Stimulated activated CD4-positive, alpha-beta T cell treated with anti-CD3 and anti-CD28 coated beads, Interleukin-2, amount 100 ng/mL, for 48 hours (primary cell): ENCODE results near the gene OR6C2.
"Not testable (repeated sequence)": the region's sequence is repeated elsewhere in the genome, so short reads cannot be mapped to it uniquely, and the experiment has no call there.

Source experiments
- DNase-seq, 2 donors: peaks; one replicate each; pipeline ENCODE4 v3.0.0-alpha.2; 2020

The OR6C2 gene

DNA sequence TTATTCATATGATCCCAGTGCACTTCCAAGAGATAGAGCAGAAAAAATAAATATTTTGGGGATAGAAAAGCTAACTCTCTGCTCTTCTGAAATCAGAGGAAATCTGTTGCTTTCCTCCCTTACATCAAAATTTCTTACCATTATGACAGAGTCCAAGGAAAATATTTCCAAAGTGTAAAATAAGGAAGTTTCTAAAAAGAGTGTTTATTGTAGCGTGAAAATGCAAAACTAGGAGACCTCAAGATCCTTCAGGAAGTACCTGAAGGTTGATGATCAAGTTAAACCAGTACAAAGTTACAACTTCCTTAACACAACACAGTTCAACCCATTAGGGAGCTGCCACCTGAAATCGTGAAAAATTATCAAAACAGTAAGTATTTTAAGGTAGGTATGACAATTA is at the start of gene OR6C2:
Gene OR6C2, plus strand, starts transcription at position 301 of the 400 bp plus-strand sequence. CDS start 8,138 bp downstream, outside the sequence.
- DNase-seq, result no peak

DNA sequence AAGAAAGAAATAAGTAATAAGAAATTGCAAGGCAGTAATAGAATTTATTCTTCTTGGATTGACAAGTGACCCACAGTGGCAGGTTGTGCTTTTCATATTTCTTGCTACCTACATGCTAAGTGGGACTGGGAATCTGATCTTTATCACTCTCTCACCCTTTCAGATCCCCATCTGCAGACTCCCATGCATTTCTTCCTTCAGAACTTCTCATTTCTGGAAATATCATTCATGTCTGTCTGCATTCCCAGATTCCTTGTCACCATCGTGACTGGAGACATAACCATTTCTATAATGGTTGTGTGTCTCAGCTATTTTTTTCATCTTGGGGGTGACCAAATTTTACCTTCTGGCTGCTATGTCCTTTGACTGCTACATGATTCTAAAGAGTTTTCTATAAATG is 47.5 kb upstream of the OR6C2 start:
- no peak for DNase-seq

DNA sequence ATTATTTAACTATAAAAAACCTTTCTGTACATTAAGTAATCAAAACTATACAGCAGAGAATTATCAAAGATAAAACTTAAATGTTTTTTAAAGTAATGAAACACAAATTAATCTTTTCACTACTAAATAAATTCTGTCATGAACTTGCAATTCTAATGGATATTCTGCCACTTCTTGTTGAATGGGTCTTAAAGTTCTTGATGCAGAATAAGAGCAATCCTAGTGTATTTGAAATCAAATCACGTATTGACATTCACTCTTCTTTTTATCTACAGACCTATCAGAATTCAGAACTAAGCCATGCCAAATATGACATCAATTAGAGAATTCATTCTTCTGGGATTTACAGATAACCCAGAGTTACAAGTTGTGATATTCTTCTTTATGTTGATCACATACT is 43.6 kb upstream of the OR6C2 start, which contains the start of gene OR6C65:
Gene OR6C65, plus strand, starts transcription at position 301 of the 400 bp plus-strand sequence. Its CDS starts 0 bp downstream, at position 301.
- no peak for DNase-seq

DNA sequence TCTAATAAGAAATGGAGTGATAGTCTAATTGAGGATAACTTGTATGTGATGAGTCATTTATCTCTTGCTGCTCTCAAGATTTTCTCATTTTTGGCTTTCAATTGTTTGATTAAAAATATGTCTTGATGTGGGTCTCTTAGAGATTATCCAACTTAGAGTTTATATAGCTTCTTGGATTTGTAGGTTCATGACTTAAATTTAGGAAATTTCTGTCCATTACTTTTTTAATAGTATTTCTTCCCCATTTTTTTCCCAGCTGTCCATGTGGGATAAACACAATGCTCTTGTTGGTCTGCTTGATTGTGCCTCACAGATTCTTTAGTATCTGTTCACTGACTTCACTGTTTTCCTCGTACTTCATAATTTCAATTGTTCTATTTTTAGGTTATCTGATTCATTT is 36.0 kb upstream of the OR6C2 start:
- no peak for DNase-seq

DNA sequence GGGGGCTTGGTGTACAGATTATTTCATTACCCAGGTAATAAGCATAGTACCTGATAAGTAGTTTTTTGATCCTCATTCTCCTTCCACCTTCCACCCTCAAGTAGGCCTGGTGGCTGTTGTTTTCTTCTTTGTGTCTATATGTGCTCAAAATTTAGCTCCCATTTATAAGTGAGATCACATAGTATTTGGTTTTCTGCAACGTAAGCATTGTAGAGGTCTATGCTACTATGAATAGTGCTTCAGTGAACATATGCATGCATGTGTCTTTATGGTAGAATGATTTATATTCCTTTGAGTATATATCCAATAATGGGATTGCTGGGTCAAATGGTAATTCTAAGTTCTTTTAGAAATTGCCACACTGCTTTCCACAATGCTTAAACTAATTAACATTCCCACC is 34.7 kb upstream of the OR6C2 start:
- not testable (repeated sequence) for DNase-seq

DNA sequence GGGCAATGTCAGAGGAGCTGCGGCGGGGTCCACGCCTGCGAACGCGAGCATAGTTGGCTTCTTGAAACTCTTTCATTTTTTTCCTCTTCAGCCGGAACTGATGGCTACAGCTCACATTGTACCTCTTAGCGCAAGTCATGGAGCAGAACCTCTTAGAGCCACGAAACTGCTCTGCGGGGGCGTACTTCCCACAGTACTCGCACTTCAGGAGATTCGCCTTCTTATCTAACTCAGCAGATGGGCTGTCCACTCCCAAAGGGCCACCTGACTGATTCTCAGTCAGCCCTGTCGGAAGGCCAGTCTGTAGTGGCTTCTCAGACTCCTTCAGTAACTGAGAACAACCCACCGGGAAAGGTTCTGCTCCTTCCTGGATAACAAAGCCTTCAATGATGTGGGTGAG is 31.7 kb upstream of the OR6C2 start:
- not testable (repeated sequence) for DNase-seq

DNA sequence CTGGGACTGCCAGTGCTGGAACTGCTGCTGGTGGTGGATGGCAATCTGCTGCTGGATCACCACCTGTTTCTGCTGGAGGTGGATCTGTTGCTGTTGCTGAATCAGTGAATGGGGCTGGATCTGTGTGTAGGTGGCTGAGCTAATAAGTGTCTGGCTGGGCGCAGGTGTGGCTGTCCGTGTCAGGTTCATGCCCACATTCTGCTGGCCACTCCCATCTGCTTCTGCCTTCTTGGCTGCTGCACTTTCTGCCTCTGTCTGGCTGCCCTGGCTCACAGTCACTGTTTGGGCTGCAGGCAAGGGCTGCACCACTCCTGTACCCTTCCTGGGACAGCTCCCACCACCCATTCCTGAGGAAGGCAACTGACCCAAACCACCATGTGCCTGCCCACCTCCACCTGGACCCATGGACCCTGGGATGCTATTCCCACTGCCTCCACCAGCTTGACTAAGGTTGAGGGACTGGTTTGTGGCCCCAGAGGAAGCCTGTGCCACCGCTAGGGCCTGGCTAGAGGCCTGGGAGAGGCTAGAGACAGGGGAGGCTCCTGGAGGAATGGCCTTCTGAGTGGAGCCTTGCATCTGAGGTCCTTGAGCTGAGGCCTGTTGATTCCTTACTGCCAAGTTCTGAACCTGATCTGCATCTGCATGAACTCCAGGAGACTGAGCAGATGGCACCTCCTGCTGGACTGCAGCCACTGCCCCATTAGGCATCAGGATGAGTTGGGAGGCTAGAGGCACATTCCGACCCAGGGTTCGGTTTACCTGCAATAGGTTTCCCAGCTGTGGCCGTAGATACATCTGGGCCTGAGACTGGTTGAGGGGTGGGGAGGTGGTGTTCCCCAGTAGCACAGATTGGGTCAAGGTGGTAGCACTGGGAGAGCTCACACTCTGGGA is 30.1 kb upstream of the OR6C2 start:
- DNase-seq, result not testable (repeated sequence)

DNA sequence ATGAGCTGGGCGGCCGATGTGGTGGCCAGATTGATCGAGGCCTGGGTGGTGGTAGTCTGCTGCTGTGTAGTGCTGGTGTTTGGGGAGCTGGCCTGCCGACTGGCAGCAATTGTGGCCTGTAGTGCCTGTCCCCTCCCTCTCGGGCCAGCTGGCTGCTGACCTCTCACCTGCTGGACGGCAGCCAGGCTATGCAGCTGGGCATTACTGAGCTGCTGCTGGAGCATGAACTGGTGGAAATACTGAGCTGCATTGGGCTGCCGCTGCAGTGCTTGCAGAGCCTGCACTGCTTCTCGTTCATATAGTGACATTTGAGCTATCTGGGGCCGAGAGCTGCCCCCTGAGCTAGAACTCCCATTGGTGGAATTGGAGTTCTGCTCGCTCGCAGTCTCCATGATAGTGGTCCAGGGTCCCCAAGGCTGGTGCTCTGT is 29.5 kb upstream of the OR6C2 start:
- not testable (repeated sequence) for DNase-seq

DNA sequence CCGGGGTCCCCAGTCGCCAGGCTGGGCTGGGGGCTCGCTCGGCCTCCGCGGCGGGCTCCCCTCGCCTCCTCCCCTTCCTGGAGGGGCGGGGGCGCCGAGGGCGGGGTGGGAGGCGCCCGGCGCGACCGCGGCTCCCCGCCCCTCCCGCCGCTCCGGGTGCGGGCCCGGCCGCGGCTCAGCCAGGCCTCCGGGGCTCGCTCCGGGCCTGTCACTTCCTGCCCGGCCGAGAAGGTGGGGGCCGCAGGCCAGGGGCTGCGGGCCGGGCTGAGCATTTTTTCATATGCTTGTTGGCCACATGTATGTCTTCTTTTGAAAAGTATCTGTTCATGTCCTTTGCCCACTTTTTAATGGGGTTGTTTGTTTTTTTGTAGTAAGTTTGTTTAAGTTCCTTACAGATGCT is 29.0 kb upstream of the OR6C2 start:
- not testable (repeated sequence) for DNase-seq

DNA sequence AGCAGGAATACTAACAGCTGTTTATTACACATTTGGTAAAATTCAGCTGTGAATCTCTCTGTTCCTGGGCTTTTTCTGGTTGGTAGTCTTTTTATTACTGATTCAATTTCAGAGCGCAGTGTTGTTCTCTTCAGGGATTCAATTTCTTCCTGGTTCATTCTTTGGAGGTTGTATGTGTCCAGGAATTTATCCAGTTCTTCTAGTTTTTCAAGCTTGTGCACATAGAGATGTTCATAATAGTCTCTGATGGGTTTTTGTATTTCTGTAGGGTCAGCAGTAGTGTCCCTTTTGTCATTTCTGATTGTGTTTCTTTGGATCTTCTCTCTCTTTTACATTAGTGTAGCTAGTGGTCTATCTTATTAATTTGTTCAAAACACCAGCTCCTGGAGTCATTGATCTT is 26.9 kb upstream of the OR6C2 start:
- DNase-seq, result no peak

DNA sequence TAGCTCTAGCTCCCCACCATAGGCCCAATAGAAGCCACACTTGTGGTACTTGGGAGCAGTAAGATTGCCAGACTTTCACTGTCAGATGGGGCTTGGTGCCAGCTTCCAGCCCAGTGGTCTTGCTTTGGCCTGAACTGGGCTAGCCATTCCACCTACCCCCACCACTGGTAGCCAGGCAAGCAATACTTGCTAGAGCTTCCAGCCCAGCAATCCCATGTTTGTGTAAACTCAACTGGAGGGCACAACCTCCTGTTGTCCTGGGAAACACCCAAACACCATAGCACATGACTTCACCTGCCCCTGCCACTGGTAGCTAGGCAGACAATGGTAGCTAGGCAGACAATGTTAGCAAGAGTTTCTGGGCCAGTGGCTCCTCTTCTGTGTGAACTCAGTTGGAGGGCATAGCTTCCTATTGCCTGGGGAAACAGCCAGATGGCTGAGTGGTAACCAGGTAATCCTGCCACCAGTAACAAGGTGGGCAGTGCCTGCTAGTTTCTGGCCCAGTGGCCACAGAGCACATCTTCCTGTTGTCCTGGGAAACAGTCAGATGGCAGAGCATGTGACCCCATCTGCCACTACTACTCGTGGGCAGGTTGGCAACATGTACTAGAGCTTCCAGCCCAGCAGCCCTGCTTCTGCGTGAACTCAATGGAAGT is 23.4 kb upstream of the OR6C2 start:
- no peak for DNase-seq

DNA sequence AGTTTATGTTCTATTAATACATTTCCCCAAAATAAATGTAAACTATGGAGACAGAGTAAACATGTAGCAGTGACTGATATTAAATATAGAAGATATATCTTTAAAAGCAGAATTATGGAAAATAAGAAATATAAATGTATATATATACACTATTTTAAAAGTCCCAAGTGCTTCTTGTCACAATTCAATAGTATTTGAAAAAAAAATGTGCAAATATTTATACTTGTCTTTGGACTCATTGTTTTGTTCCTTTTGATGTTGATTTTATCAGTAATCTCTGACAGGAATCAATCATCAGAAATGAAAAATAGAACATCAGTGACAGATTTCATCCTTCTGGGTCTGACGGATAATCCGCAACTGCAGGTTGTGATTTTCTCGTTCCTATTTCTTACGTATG is 17.9 kb upstream of the OR6C2 start, which contains the start of gene OR6C76:
Gene OR6C76, plus strand, starts transcription at position 301 of the 400 bp plus-strand sequence. Its CDS starts 0 bp downstream, at position 301.
- DNase-seq, result no peak

DNA sequence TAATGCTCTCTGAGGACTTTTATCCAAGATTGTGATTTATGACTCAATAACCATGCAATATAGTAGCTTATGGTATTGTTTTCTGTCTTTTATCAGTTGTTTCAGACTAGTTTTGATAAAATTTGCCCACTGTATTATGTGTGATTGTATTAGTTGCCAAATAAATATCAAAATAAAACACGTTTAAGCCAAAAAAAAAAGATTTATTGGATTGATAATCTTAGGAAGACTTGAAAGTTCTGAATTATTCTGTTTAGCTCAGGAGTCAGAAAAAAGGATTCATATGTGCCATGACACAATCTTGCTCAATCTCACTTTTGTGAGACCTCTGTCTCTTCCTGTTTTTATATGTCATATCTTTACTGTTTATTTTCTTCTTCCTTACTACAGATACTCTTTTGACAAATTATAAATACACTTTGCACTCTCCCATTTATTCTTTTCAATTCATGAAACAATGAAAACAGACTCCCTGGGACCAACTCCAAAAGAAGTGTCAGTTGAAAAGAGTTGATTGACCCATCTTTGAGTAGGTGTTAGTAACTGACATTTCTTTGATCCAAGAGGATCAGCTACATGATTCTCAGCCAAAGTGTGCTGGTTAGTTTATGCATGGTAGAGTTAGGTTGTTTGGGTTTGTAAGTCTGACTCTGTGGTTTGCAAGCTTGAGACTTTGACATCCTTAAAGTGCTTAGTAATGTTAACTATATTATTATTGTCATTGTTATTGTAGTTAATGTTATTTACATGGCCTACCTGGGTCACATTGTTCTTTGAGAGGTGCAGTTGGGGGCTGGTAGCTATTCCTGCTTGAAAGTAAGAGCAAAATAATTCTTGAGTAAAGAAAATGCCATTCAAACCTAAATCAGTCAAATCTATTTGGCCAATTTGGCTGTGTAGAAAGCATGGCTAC is 15.3 kb upstream of the OR6C2 start:
- no peak for DNase-seq

DNA sequence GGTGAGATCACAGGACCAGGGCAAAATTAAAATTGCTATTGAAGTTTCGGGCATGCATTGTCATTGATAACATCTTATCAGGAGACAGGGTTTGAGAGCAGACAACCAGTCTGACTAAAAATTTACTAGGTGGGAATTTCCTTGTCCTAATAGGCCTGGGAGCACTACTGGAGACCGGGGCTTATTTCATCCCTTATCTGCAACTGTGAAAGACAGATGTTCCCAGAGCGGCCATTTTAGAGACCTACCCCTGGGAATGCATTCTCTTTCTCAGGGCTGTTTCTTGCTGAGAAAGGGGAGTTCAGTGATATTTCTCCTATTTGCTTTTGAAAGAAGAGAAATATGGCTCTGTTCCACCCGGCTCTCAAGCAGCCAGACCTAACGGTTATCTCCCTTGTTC is 2.6 kb upstream of the OR6C2 start:
- not testable (repeated sequence) for DNase-seq

DNA sequence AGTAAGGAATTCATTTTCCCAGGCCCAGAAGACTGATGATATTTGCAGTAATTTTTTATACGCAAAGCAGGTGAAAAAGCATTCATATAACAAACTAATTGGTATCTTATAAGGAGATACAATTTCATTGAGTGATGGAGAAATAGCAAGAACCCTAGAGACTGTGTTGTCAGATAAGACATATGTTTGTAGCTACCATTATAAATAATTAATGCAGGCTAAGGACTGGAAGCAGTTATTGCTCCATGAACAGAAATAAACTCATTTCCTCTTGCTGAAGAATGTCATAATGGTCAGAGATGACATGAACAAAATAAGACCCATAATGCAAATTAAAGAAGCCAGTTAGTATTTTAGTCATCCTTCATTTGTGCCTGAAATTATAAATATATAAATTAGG is 1.5 kb downstream of the OR6C2 start:
- DNase-seq, result no peak

DNA sequence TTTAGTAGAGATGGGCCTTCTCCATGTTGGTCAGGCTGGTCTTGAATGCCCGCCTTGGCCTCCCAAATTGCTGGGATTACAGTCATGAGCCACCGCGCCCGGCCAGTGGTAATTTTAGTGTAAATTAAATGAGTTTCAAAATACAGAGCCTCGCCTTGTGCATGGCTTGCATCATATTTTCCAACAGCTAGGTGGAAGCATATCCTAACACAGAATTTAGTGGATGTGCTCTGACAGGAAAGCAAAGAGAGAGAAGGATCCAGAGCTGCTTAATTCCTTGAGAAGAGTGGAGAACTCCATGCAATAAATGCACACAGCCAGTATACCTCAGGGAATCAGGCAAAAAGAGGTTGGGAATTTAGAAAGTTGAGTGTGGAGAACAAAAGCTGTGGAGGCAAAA is 2.5 kb downstream of the OR6C2 start:
- DNase-seq, result no peak

DNA sequence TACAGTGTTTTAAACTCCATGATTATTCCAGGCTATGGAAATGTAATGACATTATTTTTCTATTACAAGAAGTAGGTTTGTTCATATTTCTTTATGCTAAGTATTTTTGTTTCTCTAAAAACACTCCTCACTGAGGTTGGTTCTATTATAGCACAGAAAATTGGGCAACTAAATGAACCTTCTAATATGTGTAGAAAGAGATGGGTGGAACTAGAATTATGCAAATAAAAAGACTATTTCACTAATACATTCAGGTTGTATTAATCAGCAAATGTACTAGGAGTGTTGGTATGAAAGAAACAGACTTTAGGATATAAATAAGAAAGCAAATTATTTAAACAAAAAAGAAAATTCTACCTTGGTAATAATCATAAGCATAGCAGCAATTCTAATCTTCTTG is 4.9 kb downstream of the OR6C2 start:
- DNase-seq, result no peak

DNA sequence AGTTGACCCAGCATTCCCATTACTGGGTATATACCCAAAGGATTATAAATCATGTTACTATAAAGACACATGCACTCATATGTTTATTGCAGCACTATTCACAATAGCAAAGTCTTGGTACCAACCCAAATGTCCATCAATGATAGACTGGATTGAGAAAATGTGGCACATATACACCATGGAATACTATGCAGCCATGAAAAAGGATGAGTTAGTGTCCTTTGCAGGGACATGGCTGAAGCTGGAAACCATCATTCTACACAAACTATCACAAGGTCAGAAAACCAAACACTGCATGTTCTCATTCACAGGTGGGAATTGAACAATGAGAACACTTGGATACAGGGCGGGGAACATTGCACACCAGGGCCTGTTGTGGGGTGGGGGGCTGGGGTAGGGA is 21.1 kb downstream of the OR6C2 start:
- DNase-seq, result not testable (repeated sequence)

DNA sequence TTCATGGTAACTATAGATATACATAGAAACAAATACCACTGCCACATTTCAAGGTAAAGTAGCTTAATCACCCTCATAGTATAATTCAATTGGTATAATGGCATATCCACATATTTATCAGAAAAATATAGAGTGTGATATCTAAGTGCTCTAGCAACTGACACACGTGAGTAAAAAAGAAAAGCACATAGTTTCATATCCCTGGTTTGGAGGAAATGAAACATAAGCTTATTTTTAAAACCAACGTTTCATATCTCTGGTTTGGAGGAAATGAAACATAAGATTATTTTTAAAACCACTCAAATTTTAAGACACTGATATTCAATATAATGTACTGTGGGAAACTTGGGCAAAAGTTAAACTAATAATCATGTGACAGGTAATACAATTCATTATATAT is 24.0 kb downstream of the OR6C2 start:
- no peak for DNase-seq

DNA sequence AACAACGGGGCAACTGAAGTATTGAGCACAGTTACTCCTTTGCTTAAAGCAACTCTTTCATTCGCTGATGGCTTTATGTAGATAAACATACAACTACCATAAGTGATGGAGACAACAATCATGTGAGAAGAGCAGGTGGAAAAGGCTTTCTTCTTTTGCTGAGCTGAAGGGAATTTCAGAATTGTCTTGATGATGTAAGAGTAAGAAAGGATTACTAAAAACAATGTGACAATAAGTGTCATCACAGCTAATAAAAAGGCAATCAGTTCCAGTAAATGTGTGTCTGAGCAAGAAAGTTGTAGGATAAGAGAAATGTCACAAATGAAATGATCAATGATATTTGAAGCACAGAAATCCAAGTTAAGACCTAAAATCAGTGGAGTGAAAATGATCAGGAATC is 25.4 kb downstream of the OR6C2 start:
- DNase-seq, result no peak

DNA sequence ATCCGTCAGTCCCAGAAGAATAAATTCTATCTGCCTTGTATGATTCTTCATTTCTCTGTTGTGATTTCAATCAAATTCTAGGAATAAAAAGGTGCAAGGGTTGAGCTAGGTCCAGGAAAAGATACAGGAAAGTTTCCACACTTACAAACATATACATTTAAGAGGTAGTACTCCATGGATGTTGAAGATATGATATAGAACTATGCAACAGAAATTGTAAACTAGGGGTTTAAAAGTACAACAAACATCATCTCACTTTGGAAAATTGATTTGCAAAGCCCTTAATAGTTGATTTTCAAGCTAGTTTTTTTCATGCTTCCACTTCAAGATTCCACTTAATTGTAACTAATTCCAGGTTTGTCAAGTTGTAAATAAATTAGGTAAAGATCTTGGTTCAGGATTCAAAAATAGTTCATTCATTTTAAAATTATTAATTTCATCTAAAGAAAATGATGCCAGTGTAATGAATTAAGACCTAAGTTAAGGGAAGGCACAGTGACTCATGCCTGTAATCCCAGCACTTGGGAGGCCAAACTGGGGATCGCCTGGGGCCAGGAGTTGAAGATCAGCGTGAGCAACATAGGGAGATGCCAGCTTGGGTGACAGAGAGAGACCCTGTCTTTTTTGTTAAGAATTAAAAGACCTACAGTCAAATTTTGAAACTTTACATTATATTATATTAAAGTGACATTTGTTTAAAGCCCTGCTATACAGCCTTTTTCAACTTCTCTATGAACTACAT is 26.4 kb downstream of the OR6C2 start, which contains the start of gene OR6C70:
Gene OR6C70, minus strand, starts transcription at position 51 of the 742 bp plus-strand sequence. Its CDS starts 0 bp downstream, at position 51.
- no peak for DNase-seq

DNA sequence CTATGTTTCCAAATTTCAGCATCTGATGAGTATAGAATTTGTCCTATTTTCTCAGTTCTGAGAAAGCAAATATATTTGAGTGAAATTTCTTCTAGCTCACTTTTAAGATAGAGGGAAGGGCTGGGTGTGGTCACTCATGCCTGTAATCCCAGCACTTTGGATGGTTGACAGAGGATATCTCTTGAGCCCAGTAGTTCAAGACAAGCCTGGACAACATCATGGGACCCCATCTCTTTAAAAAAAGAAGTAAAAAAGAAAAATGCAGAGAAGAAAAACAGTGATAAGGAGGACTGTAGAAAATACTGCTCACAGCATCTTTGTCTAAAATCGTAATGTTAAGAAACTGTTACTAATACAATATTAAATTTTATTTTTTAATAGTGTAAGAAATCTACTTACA is 28.4 kb downstream of the OR6C2 start:
- DNase-seq, result no peak
